NCI-H748 (cell line): Measurements from ENCODE around the gene FLNC.

ENCODE experiments used
- DNase-seq: peaks from one replicate; lab custom pipeline; 2025; ENCODE audit not compliant: unreplicated experiment; lab: John Stamatoyannopoulos, UW

The FLNC gene

GRCh38 chr7:128844777-128845311, 14.6 kb downstream of the FLNC start:
- no peak for DNase-seq

GRCh38 chr7:128845475-128845874, 15.3 kb downstream of the FLNC start:
- DNase-seq, result no peak

GRCh38 chr7:128845987-128846386, 15.8 kb downstream of the FLNC start:
- no peak for DNase-seq

GRCh38 chr7:128846781-128847444, 16.7 kb downstream of the FLNC start:
- DNase-seq, result no peak

DNA sequence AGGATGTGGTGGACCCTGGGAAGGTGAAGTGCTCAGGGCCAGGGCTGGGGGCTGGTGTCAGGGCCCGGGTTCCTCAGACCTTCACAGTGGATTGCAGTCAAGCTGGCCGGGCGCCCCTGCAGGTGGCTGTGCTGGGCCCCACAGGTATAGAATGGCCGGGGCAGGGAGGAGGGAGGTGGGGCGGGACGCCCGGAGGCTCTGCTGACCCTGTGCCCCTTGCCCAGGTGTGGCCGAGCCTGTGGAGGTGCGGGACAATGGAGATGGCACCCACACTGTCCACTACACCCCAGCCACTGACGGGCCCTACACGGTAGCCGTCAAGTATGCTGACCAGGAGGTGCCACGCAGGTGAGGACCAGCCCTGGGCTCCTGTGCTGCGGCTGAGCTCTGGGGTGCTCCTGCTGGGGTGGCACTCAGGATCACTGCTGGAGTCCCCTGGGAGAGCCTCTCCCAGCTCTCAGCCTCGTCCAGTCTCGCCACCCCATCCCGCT, 17.6 kb downstream of the FLNC start:
- no peak for DNase-seq

GRCh38 chr7:128848289-128849155, 18.3 kb downstream of the FLNC start:
- DNase-seq, result no peak

GRCh38 chr7:128849156-128849515, 18.9 kb downstream of the FLNC start:
- no peak for DNase-seq

DNA sequence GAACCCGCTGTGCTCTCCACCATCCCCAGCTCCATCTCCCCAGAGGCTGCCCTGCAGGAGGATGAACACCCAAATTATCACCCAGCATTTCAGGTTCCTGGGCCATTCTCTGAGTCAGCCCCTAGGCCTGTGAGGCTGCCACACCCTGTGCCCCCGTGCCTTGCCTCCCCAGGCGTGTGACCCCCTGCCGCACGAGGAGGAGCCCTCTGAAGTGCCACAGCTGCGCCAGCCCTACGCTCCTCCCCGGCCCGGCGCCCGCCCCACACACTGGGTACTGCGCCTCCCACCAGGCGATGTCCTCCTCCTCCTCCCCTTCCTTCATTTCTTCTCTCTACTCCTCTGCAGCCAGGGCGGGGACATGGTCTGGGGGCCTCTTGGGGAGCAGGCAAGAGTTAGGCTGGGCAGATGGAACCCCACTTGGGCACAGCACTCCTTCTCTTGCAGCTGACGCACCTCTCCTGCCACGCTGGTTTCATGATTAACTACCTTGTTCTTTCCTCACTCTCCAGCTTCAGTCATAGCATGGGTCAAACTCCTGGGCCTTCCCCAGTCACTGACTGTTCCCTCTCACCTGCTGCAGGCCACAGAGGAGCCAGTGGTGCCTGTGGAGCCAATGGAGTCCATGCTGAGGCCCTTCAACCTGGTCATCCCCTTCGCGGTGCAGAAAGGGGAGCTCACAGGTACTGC, 19.7 kb downstream of the FLNC start:
- DNase-seq, result no peak

DNA sequence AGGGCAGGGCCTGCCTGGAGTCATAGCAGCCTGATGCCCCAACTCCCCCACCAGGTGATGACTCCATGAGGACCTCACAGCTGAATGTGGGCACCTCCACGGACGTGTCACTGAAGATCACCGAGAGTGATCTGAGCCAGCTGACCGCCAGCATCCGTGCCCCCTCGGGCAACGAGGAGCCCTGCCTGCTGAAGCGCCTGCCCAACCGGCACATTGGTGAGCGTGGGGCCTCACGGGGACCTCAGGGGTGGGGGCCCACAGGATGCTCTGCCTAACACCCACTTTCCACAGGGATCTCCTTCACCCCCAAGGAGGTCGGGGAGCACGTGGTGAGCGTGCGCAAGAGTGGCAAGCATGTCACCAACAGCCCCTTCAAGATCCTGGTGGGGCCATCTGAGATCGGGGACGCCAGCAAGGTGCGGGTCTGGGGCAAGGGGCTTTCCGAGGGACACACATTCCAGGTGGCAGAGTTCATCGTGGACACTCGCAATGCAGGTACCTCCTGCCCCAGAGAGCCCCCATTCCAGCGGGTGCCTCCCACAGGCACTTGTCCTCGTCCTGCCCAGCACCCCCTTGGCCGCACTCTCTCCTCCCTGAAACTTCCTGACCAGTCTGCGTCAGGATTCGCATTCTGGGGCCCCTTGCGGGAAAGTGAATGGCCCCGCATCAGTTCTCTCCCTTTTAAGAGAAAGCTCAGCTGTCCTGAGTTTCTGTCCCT, 22.5 kb downstream of the FLNC start:
- no peak for DNase-seq

- DNase-seq, result no peak
Observed at GRCh38 chr7:128853799-128854198, 23.6 kb downstream of the FLNC start.

DNA sequence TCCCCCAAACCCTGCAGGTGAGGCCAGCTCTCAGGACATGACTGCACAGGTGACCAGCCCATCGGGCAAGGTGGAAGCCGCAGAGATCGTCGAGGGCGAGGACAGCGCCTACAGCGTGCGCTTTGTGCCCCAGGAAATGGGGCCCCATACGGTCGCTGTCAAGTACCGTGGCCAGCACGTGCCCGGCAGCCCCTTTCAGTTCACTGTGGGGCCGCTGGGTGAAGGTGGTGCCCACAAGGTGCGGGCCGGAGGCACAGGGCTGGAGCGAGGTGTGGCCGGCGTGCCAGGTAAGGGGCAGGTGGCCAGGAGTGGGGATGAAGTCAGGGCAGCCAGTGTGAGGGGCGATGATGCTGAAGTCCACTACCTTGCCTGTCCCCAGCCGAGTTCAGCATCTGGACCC, 24.2 kb downstream of the FLNC start:
- no peak for DNase-seq

- DNase-seq, result no peak
Observed at GRCh38 chr7:128855559-128855958, 25.4 kb downstream of the FLNC start.

GRCh38 chr7:128856001-128856718, 26.0 kb downstream of the FLNC start:
- no peak for DNase-seq

- no peak for DNase-seq
Observed at GRCh38 chr7:128858380-128859231, 28.4 kb downstream of the FLNC start.

DNA sequence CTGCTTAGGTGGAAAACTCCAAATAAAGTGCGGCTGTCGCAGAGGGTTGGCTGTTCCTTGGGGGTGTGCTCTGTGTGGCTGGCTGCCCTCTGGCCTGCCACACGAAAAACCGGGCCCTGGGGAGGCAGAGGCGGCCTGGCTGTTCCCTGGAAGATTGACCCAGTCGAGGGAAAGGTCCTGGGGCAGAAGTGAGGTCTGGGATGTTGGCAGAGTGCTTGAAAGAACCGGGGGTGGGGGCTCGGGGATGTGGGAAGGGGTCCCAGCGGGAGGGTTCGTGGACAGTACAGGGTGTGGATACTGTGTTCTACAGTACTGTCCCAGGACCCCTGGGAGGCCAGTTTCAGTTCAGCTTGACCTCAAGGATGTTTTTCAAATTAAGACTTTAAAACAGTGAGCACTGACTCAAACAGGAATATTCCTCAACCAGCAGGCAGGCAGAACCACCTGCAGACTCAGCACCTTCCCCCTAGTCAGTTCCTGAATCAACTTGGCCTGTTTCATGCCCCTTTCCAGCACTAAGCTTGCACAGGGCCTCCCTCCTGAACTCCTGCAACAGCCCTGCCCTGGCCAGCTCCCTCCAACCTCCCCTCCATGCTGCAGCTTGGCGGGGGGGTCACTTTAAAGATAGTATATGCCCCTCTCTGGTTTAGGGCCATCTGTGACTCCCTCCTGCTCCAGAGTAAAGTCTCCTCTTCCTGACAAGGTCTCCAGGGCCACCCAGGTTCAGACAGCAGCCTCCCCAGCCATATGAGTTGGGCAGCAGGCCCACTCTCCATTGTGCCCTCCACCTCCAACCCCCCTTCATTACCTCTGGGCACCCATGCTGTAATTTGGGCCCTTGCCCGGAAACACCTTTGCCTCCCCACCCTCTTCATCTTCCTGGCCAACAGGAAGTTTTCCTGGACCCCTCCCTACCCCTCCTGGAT, 29.3 kb downstream of the FLNC start:
- no peak for DNase-seq

DNA sequence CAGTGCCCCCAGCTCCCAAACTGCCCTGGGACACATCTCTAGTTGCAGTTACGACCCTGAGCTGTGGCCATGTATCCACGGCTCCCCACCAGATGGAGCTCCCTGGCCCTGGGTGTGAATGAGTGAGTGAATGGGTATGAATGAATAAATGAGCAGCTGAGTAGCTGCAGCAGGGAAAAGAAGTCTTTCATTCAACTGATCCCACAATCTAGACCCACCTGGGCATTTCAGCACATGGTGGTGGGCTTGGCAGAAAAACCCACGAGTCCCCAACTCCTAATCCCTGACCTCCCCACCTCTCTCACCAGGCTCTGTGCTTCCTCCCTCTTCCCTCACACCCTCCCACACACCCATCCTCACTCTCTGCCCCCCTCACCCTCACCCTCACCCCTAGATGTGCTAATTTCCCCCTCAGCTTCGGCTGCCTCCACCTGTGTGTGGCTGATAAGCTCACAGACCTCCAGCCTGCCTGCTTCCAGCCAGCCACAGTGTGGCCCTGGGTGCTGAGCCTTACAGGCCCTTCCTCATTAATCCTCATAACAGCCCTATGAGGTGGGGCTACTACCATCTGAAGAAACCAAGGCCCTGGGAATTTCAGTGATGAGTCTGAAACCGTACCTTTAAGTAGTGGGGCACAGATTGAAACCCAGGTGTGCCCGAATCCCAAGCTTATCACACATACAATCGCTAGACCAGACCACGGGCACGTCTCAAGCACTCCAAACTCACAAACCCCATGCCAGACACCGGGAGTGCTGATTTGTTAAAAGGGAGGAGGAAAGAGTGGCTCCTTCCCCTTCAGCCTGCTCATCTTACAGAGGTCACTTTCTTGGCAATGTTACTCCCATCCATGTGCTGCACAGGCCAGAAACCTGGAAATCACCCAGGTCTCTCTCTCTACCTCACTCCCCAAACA, 30.2 kb downstream of the FLNC start:
- no peak for DNase-seq

- no peak for DNase-seq
Observed at GRCh38 chr7:128861957-128862570, 31.9 kb downstream of the FLNC start.
